Naive B cell (primary cell): ENCODE measurements around the gene SLC22A14. TPM values are rescaled to one million over a fixed set of nuclear protein-coding genes. Genes with fewer than 3 reads are reported as not detected.

Experiments used
- ATAC-seq, 2 donors: fragments of 150-1000 bp; cut with Tn5 transposase; 2 replicates each; pipeline ENCODE4 v1.10.0; 2021; ENCODE audit warnings: low read depth in 2 of 2, mild to moderate bottlenecking in 2 of 2, moderate library complexity in 2 of 2
- DNase-seq: peaks from one replicate; pipeline ENCODE4 v3.0.0; 2022
- H3K27ac Mint-ChIP-seq, 6 donors: one replicate each; pipeline ENCODE4 v1.8.0; 2020 to 2022; ENCODE audit warnings: mild to moderate bottlenecking in 6 of 6, mixed read lengths in 6 of 6, moderate library complexity in 5 of 6, inconsistent platforms in 2 of 6
- H3K27me3 Mint-ChIP-seq, 3 donors: one replicate each; pipeline ENCODE4 v1.8.0; 2021 to 2022; ENCODE audit warnings: mixed read lengths in 3 of 3, mild to moderate bottlenecking in 1 of 3
- H3K36me3 Mint-ChIP-seq, 2 donors: one replicate each; pipeline ENCODE4 v1.8.0; 2020 to 2022; ENCODE audit warnings: mixed read lengths in 2 of 2, inconsistent platforms in 1 of 2, mild to moderate bottlenecking in 1 of 2
- H3K4me1 Mint-ChIP-seq, 3 donors: one replicate each; pipeline ENCODE4 v1.8.0; 2020 to 2022; ENCODE audit warnings: mixed read lengths in 3 of 3, inconsistent platforms in 1 of 3, mild to moderate bottlenecking in 1 of 3, moderate library complexity in 1 of 3
- H3K4me3 Mint-ChIP-seq, 8 donors: one replicate each; pipeline ENCODE4 v1.8.0; 2020 to 2022; ENCODE audit warnings: mild to moderate bottlenecking in 8 of 8, mixed read lengths in 8 of 8, moderate library complexity in 8 of 8, inconsistent platforms in 2 of 8
- H3K9me3 Mint-ChIP-seq, 7 donors: one replicate each; pipeline ENCODE4 v1.8.0; 2020 to 2022; ENCODE audit warnings: mixed read lengths in 7 of 7, mild to moderate bottlenecking in 5 of 7, inconsistent platforms in 2 of 7, moderate library complexity in 1 of 7
- polyA plus RNA-seq, 6 donors: library from polyadenylated mRNA; unstranded; fragments of 300-500 nt; fragmentation: Illumina TruSeq; gene quantifications; one replicate each; pipeline ENCODE4 v1.2.3, GENCODE V29; 2021; ENCODE audit warnings: low read depth in 6 of 6

SLC22A14 gene
- polyA plus RNA-seq, 6 donors from 2014 or later = not detected

DNA sequence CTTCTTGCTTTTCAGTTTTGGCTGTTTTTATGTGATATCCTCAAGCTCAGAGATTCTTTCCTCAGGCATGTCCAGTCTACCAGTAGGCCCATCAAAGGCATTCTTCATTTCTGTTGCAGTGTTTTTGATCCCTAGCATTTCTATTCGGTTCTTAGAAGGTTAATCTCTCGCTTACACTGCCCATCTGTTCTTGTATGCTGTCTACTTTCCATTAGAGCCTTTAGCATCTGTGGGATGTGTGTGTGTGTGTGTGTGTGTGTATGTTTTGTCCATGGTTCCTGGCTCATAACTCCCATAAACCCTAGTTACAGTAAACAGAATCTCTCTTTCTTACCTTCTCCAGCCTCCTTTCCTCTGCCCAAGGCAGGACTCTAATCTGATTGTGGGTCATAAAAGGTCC lies 21.6 kb upstream of the SLC22A14 start:
- no peak for DNase-seq
- Mint-ChIP-seq H3K9me3 (no peaks in the 10 kb centered on the region), H3K4me3 (no peak overlapping the region), H3K36me3 (peaks cover 0 to 4% of the 10 kb centered on the region in 2 donors), H3K27ac (peak overlapping the region in 1 of 6 donors; percentile 18), H3K4me1 (peaks cover 0 to 6% (median 5%) of the 10 kb centered on the region in 3 donors), H3K27me3 (no peaks in the 10 kb centered on the region)
- ATAC-seq = no peak

DNA sequence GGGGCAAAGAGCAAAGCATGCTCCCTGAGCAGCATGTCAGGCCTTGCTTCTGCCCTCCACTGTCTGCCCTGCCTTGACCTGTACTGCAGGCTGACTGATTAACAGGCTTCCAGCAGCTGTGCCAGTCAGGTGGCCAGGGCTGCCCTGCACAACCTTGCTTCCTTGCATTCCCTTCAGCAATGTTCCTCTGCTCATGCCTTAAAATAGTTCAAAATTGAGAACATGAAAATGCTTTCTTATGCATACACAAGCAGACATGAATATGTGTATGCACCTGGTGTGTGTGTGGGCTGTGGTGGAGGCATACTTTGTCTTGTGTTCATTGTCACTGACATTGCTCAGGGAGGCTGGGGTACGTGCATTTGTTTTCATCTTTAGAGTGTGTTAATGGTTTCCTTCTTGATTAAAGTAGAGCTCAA lies 17.7 kb upstream of the SLC22A14 start:
- Mint-ChIP-seq H3K9me3 (peaks cover 0 to 2% (median 0%) of the 10 kb centered on the region in 7 donors), H3K36me3 (no peaks in the 10 kb centered on the region), H3K27ac (peak overlapping the region in 1 of 6 donors; percentile 63), H3K27me3 (no peaks in the 10 kb centered on the region), H3K4me1 (peaks cover 20 to 25% (median 22%) of the 10 kb centered on the region in 3 donors), H3K4me3 (no peak overlapping the region)
- ATAC-seq (no peak), DNase-seq (no peak)

DNA sequence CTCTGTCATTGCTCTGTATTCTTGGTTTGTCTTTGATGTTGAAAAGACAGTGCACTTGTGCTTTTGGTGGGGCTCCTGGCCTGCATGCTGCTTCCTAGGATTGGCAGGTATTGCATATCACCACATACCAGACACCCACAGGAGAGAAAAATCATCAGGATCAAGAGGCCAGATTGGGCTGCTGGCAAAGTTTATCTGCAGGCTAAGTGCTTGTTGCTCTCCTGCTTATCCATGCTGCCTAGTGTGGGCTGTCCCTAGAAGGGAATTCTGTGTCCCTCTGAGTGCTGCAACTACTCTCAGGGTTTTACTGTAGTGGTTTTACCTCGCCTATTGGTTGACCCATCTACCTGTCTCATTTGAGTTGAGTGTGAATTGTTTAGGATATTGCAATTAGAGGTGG lies 17.3 kb upstream of the SLC22A14 start:
- no peaks in the 10 kb centered on the region for H3K36me3 Mint-ChIP-seq
- peak overlapping the region in 1 of 6 donors; percentile 63 for H3K27ac Mint-ChIP-seq
- DNase-seq = no peak
- no peaks in the 10 kb centered on the region for H3K27me3 Mint-ChIP-seq
- no peak for ATAC-seq
- H3K9me3 Mint-ChIP-seq = peaks cover 0 to 2% (median 0%) of the 10 kb centered on the region in 7 donors
- H3K4me1 Mint-ChIP-seq = peaks cover 20 to 25% (median 22%) of the 10 kb centered on the region in 3 donors
- no peak overlapping the region for H3K4me3 Mint-ChIP-seq

DNA sequence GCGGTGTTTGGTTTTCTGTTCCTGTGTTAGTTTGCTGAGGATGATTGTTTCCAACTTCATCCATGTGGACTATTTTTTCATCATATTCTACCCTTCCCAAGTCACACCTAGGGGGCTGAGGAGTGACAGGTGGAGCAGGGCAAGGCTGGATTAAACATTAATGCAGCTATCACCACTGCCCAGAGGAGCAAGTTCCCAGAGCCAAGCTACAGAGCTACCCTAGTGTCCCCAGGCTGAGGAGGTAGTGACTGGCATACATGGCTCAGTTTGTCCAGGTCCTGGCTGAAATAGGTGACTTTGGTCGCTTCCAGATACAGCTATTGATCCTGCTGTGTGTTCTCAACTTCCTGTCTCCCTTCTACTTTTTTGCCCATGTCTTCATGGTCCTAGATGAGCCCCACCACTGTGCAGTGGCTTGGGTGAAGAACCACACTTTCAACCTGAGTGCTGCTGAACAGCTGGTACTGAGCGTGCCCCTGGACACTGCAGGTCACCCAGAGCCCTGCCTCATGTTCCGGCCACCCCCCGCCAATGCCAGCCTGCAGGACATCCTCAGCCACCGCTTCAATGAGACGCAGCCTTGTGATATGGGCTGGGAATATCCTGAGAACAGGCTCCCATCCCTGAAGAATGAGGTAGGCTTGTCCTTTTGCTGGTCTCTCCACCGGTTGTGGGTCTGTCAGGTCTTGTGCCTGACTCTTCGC lies 16.3 kb upstream of the SLC22A14 start, which contains the start of gene SLC22A13:
Gene SLC22A13 (plus strand): TSS at position 209 of the 704 bp plus-strand sequence. CDS start 49 bp downstream, at position 258.
- ATAC-seq (no peak), DNase-seq (no peak)
- Mint-ChIP-seq H3K9me3 (peaks cover 0 to 2% (median 0%) of the 10 kb centered on the region in 7 donors), H3K27ac (peak within 1 kb of the TSS in 3 of 6 donors; percentile 62 to 81 (median 63)), H3K4me3 (no peak within 1 kb of the TSS), H3K27me3 (no peaks in the 10 kb centered on the region), H3K36me3 (no peaks in the 10 kb centered on the region), H3K4me1 (peaks cover 20 to 25% (median 22%) of the 10 kb centered on the region in 3 donors)

DNA sequence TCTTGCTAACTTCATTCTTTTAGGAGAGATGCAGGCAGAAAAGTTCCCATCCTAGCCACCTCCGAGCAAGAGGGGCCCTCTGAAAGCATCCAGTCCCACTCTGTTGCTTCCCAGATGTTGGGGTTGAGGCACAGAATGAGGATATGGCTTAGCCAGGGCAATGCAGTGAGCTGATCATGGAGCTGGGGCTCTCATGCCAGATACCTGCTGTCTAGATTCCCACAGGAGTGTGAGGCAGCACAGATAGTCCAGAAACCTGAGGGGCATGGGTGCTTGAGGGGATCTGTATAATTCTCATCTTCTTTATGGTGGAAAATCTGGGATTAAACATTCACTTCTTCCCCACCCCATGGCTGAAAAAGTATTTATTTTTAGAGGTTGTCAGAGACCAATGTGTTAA lies 15.3 kb upstream of the SLC22A14 start:
- ATAC-seq (no peak), DNase-seq (no peak)
- H3K27ac Mint-ChIP-seq = peak overlapping the region in 1 of 6 donors; percentile 20
- no peaks in the 10 kb centered on the region for H3K36me3 Mint-ChIP-seq
- H3K27me3 Mint-ChIP-seq = no peaks in the 10 kb centered on the region
- H3K4me3 Mint-ChIP-seq = no peak overlapping the region
- peaks cover 20 to 25% (median 22%) of the 10 kb centered on the region in 3 donors for H3K4me1 Mint-ChIP-seq
- H3K9me3 Mint-ChIP-seq = peaks cover 0 to 2% (median 0%) of the 10 kb centered on the region in 7 donors

DNA sequence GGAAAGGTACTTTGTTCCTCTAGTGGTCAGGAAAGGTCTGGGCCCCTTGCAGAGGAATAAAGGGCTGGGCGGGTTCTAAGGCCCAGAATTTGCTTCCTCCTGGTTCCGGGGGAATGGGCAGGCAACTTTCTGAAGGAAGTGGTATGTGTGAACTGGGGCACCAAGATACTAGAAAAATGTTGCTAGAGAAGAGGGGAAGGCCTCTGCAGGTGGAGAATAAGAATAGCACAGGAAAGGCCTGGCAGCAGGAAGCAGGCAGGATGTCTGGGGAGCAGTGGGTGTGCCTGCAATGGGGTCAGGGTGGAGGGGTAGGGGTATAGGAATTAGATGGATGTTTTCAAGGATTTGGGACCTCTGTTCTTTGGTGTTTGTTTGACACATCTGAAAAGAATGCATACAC lies 14.4 kb upstream of the SLC22A14 start:
- Mint-ChIP-seq H3K4me3 (peak overlapping the region in 7 of 8 donors; percentile 7 to 74 (median 49)), H3K36me3 (no peaks in the 10 kb centered on the region), H3K9me3 (peaks cover 0 to 2% (median 0%) of the 10 kb centered on the region in 7 donors), H3K27ac (peak overlapping the region; percentile 21 to 88 (median 63)), H3K4me1 (peaks cover 22 to 25% (median 24%) of the 10 kb centered on the region in 3 donors), H3K27me3 (no peaks in the 10 kb centered on the region)
- ATAC-seq (peak; percentile 20 to 38), DNase-seq (no peak)

DNA sequence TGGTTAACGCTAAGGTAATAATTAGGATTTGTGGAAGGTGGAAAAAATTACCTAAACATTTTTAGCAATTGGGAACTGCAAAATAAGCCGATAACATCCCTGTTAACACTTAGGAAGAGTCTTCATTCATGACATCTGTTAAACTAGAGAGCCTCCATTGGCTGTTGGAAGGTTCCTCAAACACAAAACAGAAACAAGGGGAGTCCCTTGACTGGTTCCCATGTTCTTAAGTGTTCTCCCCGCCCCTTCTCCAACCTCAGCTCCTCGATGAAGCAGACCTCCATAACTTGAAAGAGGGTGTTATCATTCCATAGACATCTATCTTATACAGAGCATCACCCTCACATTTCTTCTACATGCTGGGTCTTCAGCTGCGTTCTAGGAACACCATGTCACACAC lies 14.0 kb upstream of the SLC22A14 start:
- peak overlapping the region; percentile 3 to 88 (median 63) for H3K27ac Mint-ChIP-seq
- no peak for DNase-seq
- peak; percentile 60 to 73 for ATAC-seq
- H3K27me3 Mint-ChIP-seq = no peaks in the 10 kb centered on the region
- peaks cover 0 to 2% (median 0%) of the 10 kb centered on the region in 7 donors for H3K9me3 Mint-ChIP-seq
- H3K4me3 Mint-ChIP-seq = peak overlapping the region in 6 of 8 donors; percentile 7 to 74 (median 58)
- H3K36me3 Mint-ChIP-seq = no peaks in the 10 kb centered on the region
- peaks cover 26 to 29% (median 28%) of the 10 kb centered on the region in 3 donors for H3K4me1 Mint-ChIP-seq

DNA sequence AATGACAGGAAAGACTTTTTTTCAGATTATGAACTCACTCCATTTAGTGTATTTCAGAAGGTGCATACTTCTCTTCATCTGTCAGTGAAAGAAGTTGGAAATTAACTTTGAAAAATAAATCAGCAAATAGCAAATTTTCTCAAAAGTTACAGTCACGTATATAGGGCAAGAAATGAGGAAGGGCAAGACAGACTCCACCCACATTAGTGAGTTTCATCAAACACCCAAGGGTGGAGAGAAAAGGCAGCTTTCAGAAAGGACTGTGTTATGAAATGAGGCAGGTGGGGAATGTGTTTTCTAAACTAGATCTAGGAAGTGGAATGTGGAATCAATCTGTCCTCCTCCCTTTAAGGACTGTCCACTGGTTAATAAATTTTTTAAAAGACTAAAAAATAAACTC lies 13.6 kb upstream of the SLC22A14 start:
- no peaks in the 10 kb centered on the region for H3K36me3 Mint-ChIP-seq
- H3K4me1 Mint-ChIP-seq = peaks cover 30 to 33% (median 31%) of the 10 kb centered on the region in 3 donors
- H3K4me3 Mint-ChIP-seq = peak overlapping the region in 6 of 8 donors; percentile 7 to 74 (median 58)
- peak overlapping the region in 5 of 6 donors; percentile 3 to 67 (median 54) for H3K27ac Mint-ChIP-seq
- H3K27me3 Mint-ChIP-seq = no peaks in the 10 kb centered on the region
- peak; percentile 75 to 78 for ATAC-seq
- no peak for DNase-seq
- H3K9me3 Mint-ChIP-seq = peaks cover 0 to 2% (median 0%) of the 10 kb centered on the region in 7 donors

DNA sequence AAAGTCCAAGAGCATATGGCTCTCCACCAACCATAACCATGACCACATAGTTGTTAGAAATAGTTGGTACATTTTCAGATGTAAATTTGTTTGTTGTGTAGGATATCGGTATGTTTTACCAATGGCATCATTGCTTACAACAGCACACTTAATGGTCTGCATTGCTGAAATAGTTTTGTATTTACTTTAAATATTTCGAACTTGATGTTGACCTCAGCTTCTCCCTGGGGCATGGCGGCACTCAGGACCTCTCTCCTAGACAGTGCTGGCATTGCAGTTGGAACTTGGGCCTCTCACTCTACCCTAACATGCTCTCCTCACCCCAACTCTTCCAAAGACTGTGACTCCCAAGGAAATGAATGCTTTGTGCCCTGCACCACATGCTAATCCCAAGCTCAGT lies 11.5 kb upstream of the SLC22A14 start:
- no peaks in the 10 kb centered on the region for H3K27me3 Mint-ChIP-seq
- H3K36me3 Mint-ChIP-seq = no peaks in the 10 kb centered on the region
- no peak overlapping the region for H3K4me3 Mint-ChIP-seq

DNA sequence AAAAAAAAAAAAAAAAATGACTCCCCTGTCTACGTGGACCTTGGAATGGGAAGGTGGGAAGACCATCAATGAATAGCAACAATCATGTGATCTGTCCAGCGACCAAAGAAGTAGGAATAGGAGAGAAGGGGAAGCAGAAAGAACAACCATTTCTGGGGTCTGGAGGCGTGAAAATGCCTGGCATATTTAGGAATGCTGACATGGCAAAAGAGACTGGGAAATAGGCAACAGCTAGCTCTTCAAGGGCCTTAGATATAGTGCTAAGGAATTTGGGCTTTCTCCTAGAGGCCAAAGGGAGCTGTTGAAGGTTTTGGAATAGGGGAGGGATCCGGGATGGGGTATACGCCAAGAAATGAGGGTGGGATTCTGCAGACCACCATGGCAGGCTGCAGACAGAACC lies 10.5 kb upstream of the SLC22A14 start:
- ATAC-seq (no peak), DNase-seq (no peak)
- H3K4me1 Mint-ChIP-seq = peaks cover 26 to 30% (median 28%) of the 10 kb centered on the region in 3 donors
- H3K36me3 Mint-ChIP-seq = no peaks in the 10 kb centered on the region
- H3K4me3 Mint-ChIP-seq = no peak overlapping the region
- H3K9me3 Mint-ChIP-seq = no peaks in the 10 kb centered on the region
- peak overlapping the region in 1 of 6 donors; percentile 30 for H3K27ac Mint-ChIP-seq
- H3K27me3 Mint-ChIP-seq = no peaks in the 10 kb centered on the region

More for the DNA sequence above, 11.5 kb upstream of the SLC22A14 start:
- Mint-ChIP-seq H3K4me1 (peaks cover 30 to 33% (median 31%) of the 10 kb centered on the region in 3 donors), H3K27ac (peak overlapping the region in 1 of 6 donors; percentile 80), H3K9me3 (peaks cover 0 to 2% (median 0%) of the 10 kb centered on the region in 7 donors)
- no peak for ATAC-seq
- no peak for DNase-seq

DNA sequence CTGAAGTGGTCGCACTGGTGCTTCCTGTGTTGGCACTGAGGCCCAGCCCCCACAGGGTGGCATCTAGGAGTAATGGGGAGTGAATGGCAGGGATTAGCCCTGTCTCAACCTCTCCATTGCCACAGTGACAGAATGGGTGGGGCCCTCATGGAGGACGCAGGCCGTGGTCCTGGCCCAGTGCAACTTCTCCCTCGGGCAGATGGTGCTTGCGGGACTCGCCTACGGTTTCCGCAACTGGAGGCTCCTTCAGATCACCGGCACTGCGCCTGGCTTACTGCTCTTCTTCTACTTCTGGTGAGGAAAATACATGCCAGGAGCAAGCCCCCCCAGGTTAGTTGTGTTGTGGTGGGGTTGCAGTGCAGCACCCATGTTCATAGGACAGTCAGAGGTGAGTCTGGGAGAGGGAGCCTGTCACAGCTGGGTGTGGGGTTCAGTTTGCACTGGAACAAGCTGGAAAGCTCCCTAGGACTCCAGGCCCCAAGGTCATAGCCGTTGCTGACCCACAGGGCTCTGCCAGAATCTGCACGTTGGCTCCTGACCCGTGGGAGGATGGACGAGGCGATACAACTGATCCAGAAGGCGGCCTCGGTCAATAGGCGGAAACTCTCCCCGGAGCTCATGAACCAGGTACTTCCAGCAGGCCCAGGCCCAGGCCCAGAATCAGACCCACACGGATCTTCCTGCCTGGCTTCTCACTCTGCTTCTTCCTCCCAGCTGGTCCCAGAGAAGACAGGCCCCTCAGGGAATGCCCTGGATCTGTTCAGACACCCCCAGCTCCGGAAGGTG lies 7.0 kb upstream of the SLC22A14 start:
- DNase-seq (no peak), ATAC-seq (no peak)
- no peaks in the 10 kb centered on the region for H3K36me3 Mint-ChIP-seq
- H3K9me3 Mint-ChIP-seq = no peaks in the 10 kb centered on the region
- H3K27me3 Mint-ChIP-seq = no peaks in the 10 kb centered on the region
- H3K4me1 Mint-ChIP-seq = peaks cover 8 to 10% (median 9%) of the 10 kb centered on the region in 3 donors
- H3K4me3 Mint-ChIP-seq = no peak overlapping the region
- peak overlapping the region in 1 of 6 donors; percentile 44 for H3K27ac Mint-ChIP-seq

DNA sequence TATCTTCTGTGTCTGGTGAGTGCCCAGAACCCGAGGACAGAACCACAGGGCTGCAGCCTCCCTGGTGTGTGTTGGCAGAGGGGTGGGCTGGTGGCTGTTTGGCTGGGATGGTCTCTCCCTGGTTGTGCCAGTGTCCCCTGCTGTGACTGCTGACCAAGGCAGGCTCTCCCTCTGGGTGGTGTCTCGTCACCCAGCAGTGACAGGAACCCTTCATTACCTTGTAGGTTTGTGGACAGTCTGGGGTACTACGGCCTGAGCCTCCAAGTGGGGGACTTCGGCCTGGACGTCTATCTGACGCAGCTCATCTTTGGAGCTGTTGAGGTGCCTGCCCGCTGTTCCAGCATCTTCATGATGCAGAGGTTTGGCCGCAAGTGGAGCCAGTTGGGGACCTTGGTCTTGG lies 6.4 kb upstream of the SLC22A14 start:
- Mint-ChIP-seq H3K36me3 (no peaks in the 10 kb centered on the region), H3K4me3 (no peak overlapping the region), H3K9me3 (no peaks in the 10 kb centered on the region), H3K27me3 (no peaks in the 10 kb centered on the region), H3K27ac (no peak overlapping the region), H3K4me1 (peaks cover 8 to 10% (median 9%) of the 10 kb centered on the region in 3 donors)
- DNase-seq (no peak), ATAC-seq (no peak)

DNA sequence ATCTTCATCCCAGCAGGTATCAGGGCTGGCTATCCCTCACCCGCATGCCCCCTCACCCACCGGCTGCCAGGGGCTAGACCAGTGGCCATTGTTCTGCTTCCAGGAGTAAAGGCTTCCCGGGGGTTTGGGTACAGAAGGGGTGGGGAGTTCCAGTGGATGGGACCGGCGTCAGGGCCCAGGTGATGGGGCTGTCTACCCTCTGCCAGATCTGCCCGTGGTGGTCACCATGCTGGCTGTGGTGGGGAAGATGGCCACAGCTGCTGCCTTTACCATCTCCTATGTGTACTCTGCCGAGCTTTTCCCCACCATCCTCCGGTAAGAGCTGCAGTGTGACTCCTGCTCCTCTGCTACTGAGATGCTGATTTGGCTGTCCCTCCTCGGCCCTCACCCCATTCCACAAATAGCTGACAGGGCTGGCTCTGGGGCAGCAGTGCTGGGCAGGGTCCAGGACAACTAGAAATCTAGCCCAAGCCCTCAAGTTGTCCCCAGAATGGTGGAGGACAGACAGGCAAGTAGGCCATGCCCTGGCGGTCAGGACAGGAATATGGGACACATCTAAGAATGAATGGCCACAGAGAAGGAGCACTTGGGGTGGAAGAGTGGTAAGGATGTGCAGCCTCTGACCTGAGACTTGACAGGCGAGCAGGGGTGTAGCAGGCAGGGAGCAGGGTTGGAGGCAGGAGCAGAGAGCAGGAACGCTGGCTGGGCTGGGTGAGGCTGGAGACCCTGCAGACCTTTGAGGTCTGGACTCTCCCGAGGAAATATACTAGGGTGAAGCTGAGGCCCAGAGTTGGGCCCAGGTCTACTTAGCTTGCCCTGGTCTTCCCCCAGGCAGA lies 5.8 kb upstream of the SLC22A14 start:
- H3K9me3 Mint-ChIP-seq = no peaks in the 10 kb centered on the region
- no peaks in the 10 kb centered on the region for H3K36me3 Mint-ChIP-seq
- DNase-seq (no peak), ATAC-seq (no peak)
- no peak overlapping the region for H3K27ac Mint-ChIP-seq
- peaks cover 8 to 10% (median 9%) of the 10 kb centered on the region in 3 donors for H3K4me1 Mint-ChIP-seq
- H3K27me3 Mint-ChIP-seq = no peaks in the 10 kb centered on the region
- no peak overlapping the region for H3K4me3 Mint-ChIP-seq
